ENCODE measurements around the gene NMT1.

Gene NMT1

GRCh38 chr17:45086391-45086790 lies 25.3 kb downstream of the NMT1 start:
- no peak for FAIRE-seq

GRCh38 chr17:45086865-45087503 lies 25.9 kb downstream of the NMT1 start:
- FAIRE-seq, result no peak

GRCh38 chr17:45087504-45087975 lies 26.4 kb downstream of the NMT1 start:
- no peak for FAIRE-seq

GRCh38 chr17:45087978-45088377 lies 26.9 kb downstream of the NMT1 start:
- no peak for FAIRE-seq

- no peak for FAIRE-seq
These were observed 27.6 kb downstream of the NMT1 start for GRCh38 chr17:45088741-45089140.

GRCh38 chr17:45090711-45091110 lies 29.6 kb downstream of the NMT1 start:
- no peak for FAIRE-seq

- FAIRE-seq, result no peak
These were observed 30.8 kb downstream of the NMT1 start for GRCh38 chr17:45091778-45092425.

- no peak for FAIRE-seq
These were observed 31.9 kb downstream of the NMT1 start for GRCh38 chr17:45092911-45093430.

GRCh38 chr17:45093444-45094110 lies 32.5 kb downstream of the NMT1 start:
- no peak for FAIRE-seq

- no peak for FAIRE-seq
These were observed 35.0 kb downstream of the NMT1 start for GRCh38 chr17:45096141-45096540.

GRCh38 chr17:45096926-45097325 lies 35.8 kb downstream of the NMT1 start:
- no peak for FAIRE-seq

GRCh38 chr17:45098081-45098868 lies 37.2 kb downstream of the NMT1 start:
- FAIRE-seq, result no peak

- peak; percentile 23 for FAIRE-seq
These were observed 37.9 kb downstream of the NMT1 start for GRCh38 chr17:45098869-45099616.

GRCh38 chr17:45101546-45101882 lies 40.4 kb downstream of the NMT1 start:
- no peak for FAIRE-seq

- FAIRE-seq, result no peak
These were observed 41.0 kb downstream of the NMT1 start for GRCh38 chr17:45101883-45102811.

- FAIRE-seq, result no peak
These were observed 41.7 kb downstream of the NMT1 start for GRCh38 chr17:45102856-45103255.

- FAIRE-seq, result no peak
These were observed 42.2 kb downstream of the NMT1 start for GRCh38 chr17:45103269-45103795.

- no peak for FAIRE-seq
These were observed 42.9 kb downstream of the NMT1 start for GRCh38 chr17:45104029-45104428.

GRCh38 chr17:45104497-45104896 lies 43.4 kb downstream of the NMT1 start:
- FAIRE-seq, result no peak

- no peak for FAIRE-seq
These were observed 43.9 kb downstream of the NMT1 start for GRCh38 chr17:45104907-45105624.

Data from G401.6 (cell line).